HG02970 (cell line): Measurements from ENCODE around the gene ARHGEF28.
A peak's percentile ranks its signal among the peaks of the same experiment; 100 is the strongest.

Experiments
- ATAC-seq: cut with Tn5 transposase; IDR thresholded peaks from one replicate; pipeline ENCODE4 v1.9.1; 2021; ENCODE audit warnings: mild to moderate bottlenecking, moderate library complexity, moderate number of reproducible peaks; ENCODE audit not compliant: unreplicated experiment, low FRiP score

ARHGEF28 gene

DNA sequence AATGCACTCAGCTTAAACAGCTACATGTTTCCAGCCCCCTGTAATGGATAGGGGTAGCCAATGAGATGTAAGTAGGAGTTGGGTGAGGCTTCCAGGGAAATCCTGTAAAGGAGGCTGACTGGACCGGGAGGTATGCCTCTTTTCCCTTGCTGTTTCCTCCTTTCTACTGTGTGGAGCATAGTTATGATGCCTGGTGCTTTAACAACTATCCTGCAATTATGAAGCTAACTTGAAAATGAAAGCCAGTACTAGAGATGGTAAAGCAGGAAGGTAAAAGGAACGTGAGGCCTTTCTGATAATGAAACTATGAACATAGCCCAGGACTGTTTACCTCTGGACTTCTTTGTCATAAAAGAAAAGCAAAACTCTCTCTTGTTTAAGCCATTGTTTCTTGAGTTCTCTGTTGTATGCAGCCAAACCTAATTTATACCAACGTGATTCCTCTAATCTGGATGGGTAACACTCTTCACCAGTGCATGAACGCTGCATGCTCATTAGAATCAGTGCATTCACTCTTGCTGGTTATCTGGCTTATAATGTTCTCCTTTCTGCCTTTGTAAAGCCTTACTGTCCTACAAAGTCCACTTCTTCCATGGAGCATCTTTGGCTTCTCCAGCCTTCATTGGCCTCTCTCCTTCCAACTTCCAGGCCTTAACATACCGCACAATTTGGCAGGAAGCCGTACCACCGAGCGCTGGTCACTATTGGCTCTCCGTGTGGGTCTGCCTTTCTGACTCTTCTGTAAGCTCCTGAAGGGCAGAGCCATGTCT, 8.3 kb upstream of the ARHGEF28 start:
- no peak for ATAC-seq

DNA sequence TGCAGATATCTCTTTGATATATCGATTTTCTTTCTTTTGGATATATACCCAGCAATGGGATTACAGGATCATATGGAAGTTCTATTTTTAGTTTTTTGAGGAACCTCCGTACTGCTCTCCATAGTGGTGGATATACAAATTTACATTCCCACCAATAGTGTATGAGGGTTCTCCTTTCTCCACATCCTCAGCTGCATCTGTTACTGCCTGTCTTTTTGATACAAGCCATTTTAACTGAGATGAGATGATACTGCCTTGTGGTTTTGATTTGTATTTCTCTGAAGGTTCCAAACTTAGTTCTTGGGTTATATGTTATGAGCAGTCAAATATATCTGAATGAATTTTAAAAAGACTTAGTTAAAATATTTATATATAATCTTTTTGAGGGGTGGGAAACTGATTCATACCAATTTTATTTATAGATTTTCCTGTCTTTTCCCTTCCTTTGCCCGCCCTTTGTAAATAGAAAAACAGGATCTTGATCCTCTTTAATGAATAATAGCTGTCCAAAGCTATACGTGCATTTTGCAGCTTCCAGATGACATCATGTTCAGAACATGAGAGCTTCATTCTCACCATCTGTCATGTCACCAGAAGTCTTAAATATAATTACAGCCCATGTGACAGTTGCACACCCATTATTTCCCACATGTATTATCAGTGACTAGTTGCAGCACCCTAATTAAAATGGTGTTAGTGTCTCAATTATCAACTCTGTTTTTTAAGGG, 6.2 kb upstream of the ARHGEF28 start:
- ATAC-seq: no peak

DNA sequence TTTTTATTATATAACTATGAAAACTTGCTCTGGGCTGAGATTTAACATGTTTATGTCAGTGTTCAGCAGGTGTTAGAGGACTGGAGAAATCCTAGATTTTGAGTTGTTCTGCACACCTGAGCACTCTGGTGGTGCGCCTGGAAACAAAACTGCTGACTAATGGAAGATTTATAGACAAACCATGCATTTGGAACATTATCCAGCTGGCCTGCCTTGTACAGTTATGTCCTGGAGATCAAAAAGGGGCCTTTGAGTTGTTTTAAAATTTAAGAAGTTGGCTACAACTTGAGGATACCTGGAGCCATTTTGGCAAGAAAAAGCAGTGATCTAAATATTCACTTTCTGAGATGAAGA, 5.7 kb upstream of the ARHGEF28 start:
- no peak for ATAC-seq

DNA sequence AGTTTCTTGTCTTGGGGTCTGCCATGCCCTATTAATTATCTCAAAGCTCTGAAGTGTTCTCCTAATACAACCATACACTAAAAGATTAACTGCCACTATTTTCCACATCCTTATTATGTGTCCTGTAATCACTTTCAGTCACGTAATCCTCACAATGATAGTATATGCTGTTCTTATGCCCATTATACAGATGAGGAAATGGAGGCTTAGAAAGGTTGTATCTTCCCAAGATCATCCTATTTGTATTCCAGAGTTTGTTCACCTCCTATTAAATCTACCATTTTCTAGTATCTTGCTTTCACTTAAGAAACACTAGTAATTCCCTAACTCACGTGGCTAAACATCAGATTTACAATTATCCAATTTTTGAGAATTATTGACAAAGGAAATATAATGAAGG, 2.9 kb upstream of the ARHGEF28 start:
- ATAC-seq: no peak

DNA sequence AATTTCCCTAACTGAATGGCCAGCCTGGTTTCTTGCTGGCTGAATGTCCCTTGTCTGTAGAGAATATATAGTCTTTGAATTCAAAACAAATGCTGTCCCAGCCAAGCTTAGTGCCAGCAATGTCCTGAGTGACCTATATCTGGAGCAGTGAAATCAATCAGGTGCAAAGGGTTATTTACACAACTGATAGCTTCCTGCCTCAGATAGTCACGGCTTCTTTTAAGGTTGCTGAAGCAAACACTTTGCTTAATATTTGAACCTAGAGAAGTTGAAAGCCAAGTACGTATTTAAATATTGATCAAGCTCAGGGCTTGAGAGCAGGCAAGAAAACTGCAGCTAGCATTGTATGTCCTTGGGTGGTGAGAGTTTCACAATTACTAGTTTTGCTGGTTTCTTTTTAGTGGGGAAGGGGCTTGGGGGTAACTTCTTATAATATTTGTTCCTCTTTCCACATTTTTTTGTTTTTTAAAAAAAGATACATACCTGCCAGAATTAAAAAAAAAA, 2.0 kb upstream of the ARHGEF28 start:
- ATAC-seq: no peak

DNA sequence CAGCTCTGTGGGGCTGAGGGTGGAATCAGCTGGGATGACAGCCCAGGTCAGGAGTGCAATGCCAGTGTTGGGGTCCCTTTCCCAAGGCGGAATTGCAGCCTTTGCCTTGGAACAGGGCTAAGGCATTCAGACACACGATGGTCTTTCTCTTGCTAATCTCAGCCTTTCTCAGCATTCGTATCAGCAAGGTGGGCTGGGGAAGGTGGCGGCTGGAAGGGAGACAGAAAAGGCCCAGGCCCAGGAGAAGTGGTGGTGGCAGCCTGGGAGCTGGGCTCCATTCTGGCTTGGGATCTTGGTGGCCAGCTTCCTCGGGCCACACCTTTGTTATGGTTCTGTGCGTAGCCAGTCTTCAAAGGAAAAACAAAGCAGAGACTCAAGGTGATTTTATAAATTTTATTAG, 1.1 kb upstream of the ARHGEF28 start:
- no peak for ATAC-seq

DNA sequence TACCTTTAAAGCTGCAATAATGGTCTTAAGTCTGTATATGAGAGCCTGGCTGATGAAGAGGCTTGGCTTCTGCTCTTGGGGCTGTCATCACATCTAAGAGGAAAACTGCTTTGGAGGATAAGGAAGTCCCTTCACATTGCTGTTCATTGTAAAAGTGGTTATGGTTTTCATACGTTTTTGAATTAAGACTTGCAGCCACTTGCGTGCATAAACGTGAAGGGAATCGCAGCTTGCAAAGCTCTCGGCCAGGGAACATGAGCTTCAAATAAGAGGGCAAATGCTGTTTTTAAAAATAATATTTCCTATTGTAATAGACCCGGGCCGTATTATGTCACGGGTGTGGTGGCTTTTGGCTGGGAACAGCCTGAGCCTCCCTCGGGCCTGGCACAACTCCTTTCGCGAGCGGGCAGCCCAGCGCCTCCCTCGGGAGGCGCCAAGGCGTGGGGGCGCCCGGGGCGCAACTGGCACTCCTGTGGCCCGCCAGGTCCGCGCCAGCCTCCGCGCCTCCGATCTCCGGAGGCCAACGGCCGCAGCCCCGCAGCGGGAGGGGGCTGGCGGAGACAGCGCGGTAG, 538 bp upstream of the ARHGEF28 start:
- peak; percentile 25 for ATAC-seq

DNA sequence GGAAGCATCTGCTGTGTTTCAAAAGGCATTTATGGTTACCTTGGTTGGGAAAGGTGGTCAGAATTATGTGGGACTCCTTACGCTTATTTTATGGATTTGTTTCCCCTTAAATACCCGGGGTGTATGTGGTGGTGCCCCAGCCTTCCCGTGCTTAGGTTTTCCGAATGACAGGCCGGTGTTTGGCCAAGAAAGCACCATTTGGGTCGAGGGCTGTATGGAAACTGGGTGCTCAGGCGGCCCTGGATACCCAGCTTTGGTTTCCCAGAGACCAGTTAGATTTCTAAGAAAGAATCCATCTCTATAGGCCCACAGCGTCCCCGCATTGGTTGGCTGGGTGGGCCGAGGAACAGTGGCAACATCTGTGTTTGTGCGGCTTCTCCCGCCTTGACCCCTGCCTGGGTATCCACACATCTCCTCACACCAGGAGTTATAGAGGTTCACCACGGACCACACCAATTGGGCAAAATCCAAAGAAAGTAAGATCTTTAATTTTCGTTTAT, 868 bp downstream of the ARHGEF28 start:
- no peak for ATAC-seq

DNA sequence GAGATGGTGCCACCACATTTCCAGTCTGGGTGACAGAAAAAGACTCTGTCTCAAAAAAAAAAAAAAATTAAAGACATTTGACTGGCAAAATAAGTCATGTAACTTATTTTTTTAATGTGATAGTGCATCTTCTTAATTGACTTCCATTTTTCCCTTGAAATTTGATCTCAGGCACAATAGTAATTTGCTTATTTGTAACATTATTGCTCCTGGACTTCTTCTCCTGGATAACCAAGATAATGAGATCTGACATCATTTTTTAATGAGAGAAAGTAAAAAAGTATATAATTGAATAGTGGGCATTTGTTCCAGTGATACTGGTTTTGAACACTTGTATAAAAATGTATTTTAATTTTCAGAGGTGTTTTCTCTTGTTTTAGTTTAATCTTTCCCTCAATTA, 3.5 kb downstream of the ARHGEF28 start:
- no peak for ATAC-seq

DNA sequence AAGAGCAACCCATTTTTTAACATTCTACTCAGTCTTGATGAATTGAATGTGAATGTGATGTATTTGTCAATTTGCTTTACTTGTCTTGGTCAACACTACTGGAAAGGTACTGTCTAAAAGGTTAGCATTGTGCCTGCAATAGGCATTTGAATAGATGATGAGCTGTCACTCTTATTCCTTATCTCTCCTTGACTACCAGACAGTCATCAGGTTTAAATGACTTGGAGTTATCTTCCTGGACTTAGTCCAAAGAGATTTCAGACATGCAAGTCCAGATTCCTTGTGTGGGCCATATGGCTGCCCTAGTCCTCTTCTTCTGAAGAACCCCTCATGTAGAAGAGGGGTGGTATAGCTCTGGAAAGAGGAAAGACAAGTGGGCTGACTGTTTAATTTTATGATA, 4.8 kb downstream of the ARHGEF28 start:
- no peak for ATAC-seq

DNA sequence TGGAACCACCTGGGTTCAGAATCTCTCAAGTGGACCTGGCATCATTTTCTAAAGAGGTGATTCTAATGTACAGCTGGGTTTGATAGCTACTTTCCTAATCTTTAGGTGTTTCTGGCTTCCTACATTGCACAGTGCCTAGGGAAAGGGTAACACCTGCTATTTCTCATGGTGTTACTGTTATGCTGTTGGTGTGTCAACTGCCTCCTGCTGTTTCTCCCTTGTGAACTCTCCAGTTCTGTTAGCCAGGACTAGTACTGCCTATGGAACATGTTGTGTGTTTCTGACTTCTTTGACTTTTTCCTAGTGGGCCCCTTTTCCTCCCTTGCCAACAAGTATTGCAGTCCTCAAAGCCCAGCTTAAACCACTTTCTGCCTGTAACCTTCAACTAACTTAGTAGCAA, 5.5 kb downstream of the ARHGEF28 start:
- ATAC-seq: no peak

DNA sequence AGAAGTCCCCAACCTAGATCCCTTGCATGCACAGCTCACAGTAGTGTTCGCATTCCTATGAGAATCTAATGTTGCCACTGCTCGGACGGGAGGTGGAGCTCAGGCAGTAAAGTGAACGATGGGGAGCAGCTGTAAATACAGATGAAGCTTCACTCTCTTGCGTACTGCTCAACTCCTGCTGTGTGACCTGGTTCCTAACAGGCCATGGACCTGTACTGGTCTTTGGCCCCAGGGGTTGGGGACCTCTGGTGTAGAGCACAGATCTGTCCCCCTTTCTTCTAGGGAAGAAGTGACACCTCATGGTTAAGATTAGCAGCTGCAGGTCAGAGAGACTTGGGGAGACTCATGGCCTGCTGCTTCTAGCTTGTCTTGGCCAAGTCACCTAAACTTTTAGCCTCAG, 7.1 kb downstream of the ARHGEF28 start:
- ATAC-seq: no peak

DNA sequence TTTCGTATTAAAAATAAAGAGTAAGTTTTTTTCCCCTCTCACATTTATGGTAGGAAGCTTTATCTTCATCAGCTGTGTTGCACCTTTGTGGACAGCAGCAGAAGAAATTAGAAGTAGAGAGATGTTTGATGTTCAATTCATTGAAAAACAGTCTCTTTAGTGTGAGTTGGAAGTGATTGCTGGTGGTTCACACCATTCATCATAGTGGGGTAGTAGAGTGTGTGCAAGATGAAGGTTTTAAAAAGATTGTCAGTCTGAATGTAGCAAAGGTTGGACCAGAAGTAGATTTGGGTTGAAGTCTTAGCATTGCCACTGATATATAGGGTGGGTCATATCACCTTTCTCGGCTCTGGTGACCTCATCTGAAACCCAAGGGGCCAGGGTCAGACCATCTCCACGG, 10.4 kb downstream of the ARHGEF28 start:
- no peak for ATAC-seq

DNA sequence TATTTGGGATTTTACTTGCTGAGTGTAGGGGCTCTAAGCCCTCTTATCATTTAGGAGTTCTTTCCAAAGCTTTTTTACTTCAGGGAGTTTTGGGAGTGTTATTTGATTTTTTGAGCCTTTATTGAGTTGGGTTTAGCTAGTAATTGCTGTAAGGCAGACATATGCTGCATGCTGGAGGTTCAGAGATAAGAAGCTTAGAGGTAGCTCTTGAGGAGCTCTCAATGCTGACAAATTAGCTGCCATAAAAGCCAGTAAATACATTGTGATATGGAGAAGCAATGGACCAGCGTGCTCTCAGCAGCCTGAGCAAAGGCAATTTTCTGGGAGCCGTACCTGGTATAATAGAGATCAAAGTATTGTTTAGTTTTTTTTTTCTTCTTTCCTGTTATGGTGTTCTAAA, 11.6 kb downstream of the ARHGEF28 start:
- no peak for ATAC-seq

DNA sequence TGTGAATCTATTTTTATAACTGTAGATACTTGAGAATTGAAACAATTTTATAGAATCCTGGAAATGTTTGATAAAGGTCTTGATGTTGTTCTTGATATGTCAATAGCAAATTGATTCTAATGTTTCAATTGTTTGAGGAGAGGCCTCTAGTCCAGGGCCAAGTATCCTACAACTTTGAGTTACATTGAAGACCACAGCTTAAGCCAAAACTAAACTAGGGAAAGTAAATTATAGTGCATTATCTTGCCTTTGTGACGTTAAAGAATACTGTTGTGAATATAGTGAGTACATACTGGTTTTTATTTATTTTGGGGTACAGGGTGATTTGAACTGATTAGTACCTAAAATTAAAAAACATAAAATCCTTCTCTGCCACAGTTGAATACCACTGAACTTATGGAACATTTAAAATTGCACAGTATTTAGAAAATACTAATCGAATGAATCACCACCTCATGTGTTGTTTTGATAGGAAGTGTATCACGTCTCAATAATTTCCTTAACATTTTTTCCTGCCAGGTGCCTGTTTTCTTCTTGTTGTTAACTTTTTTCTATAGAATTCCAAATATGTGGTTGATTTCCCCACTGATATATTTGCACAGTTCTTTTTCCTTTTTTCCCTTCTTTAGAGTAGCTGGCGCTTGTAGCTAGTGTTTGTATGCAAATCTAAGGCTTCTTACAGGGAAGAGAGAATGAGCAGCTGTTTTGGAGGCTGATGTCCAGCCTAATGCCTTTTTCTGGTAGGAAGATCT, 12.5 kb downstream of the ARHGEF28 start:
- no peak for ATAC-seq

DNA sequence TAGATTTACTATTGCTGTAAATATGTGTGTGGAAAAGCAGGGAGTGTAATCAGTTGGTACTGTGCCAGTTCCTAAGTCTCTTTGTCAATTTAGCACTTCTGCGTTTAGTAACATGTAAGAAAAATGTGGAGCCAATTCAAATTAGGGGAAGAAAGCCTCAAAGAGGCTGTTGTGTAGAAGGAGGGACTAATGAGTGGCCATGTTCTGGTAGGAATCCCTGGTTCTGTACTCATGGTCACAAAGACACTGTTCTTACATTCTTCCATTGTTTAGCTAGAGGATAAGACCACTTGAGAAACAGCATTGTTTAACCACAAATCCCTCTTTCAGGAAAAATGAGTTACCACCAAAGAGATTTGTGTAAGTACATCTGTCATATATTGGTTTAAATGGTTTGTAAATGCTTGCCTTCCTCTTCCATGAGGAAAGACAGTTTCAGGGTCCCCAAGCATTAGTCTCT, 14.9 kb downstream of the ARHGEF28 start:
- ATAC-seq: no peak

DNA sequence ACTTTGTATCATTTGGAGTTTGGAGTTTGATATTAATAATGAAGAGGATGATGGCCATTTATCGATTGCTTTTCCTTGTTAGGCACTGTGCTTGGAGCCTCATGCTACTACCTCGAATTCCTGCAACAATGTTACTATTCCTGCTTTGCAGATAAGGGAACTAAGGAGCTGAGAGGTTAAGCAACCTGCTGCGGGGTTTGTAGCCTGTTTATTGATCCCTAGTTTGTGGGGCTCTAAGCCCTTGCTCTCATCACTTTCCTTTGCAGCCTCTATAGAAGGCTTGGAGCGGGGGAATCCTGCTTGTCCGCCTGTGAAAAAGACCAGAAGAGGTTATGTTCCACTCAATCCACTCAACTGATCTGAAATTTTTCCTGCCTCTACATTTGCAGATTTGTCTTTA, 15.8 kb downstream of the ARHGEF28 start:
- ATAC-seq: no peak

DNA sequence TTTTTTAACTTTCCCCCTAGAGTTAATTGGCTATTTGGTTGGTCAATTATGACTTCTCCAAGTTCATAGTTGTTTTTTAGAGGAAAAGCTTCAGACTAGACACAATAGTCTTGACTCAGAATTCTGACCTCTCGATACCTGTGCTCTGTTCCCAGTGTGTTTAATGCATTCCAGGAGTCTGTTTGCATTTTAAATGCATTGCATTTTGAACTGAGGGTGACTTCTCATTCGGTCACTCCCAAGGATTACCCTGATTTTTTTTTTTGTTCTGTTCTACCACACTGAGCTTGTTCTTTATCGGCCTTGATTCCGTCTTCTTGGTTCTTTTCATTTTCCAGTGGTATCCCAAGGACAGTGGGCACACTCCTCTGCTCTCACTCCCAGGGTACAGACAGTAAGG, 16.3 kb downstream of the ARHGEF28 start:
- ATAC-seq: no peak

DNA sequence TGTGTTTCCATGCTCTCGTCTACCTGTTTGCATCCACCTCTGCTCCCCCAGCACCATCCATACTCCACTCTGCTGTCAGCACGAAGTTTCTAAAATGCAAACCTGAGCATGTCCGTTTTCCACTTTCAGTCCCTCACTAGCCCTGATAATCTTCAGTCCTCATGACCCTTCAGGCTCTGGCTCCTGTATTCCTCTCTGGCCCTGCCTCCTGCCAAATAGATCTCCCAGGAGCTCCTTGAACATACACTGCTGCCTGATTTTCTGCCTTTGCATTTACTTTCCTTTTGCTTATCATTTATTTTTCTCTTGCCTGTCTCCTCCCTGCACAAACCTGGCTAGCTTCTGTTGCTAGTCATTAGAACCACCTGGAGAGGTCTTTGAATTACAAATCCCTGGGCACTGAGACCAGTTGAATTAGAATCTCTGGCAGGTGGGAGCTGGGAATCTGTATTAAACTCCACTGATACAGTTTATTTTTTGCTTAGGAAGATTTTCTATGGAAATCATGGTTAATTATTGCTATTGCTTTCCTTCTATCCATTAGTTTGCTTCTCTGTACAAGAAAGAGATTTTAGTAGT, 18.5 kb downstream of the ARHGEF28 start:
- no peak for ATAC-seq

DNA sequence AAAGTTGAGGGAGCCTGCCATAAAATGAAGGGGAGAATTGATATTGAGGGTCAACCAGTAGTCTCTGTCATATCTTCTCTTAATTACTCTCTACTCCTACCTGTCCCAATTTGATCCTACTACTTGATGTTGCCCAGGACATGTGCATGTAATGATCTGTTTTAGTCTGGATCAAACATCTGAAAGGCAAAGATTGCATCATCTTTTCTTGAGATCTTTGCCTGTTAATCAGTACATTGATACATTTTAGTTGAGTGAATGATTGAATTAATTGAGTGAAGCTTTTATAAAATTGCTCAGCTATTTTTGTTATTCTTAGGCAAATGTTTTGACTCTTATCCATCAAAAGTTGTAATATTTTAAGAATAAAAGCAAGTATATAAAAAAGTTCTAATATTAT, 21.7 kb downstream of the ARHGEF28 start:
- ATAC-seq: no peak
